K562 (cell line): ENCODE measurements around the gene LRRC43. TPM values are rescaled to one million over a fixed set of nuclear protein-coding genes. Genes with fewer than 3 reads are reported as not detected.

ENCODE experiments used
- ATAC-seq: fragments of 200-7000 bp; cut with Tn5 transposase; 3 replicates; pipeline ENCODE4 v1.9.1; 2020; ENCODE audit warnings: moderate library complexity
- BruUV-seq: library from RNA; stranded (reverse); fragments of 400-500 nt; replicated peaks from 2 replicates; lab custom pipeline; 2021; lab: Mats Ljungman, UMichigan
- CTCF ChIA-PET: fragments of 300-600 bp; formaldehyde crosslinking; extraction: SDS; loops from one replicate; lab custom pipeline; 2021; ENCODE audit warnings: low intra/inter-chr PET ratio; lab: Yijun Ruan, JAX
- POLR2A ChIA-PET: fragments of 300-600, 350-650 bp; sonication (Branson Sonifier 250); formaldehyde crosslinking; extraction: SDS; loops from one replicate; lab custom pipeline; 2021; ENCODE audit warnings: antibody characterized with exemption, inconsistent platforms; lab: Yijun Ruan, JAX
- DNase-seq, 4 experiments: peaks; one replicate each; pipeline versions ENCODE4 v3.0.0 to v3.0.0-alpha.2; 2011 to 2018; ENCODE audit warnings: low spot score in 3 of 4, mixed read lengths in 3 of 4; ENCODE audit errors: extremely low read depth in 1 of 4
- FAIRE-seq: peaks from 2 replicates; lab custom pipeline; 2011; peaks lifted over from hg19 to GRCh38; lab: Jason Lieb, UNC
- H2AFZ ChIP-seq: 2 replicates; pipeline ENCODE4 v1.6.0; 2011; ENCODE audit warnings: low read depth, low read length, control low read depth, inconsistent platforms
- H3K27ac ChIP-seq: fragments of 200-600 bp; 3 replicates; pipeline ENCODE4 v1.8.0; 2011; ENCODE audit warnings: low read depth, mild to moderate bottlenecking, control low read depth, inconsistent platforms, low read length, moderate library complexity, mixed read lengths; ENCODE audit errors: extremely low read depth
- H3K27me3 ChIP-seq, 2 experiments: fragments of 300-600 bp in 1 of 2; 2 replicates in 1 of 2; 3 replicates in 1 of 2; pipeline versions ENCODE4 v1.6.0 to v1.8.0; 2011; ENCODE audit warnings: inconsistent platforms in 2 of 2, low read length in 2 of 2, mild to moderate bottlenecking in 1 of 2, mixed read lengths in 1 of 2, moderate library complexity in 1 of 2; ENCODE audit not compliant: control insufficient read depth in 2 of 2, insufficient read depth in 2 of 2
- H3K36me3 ChIP-seq: fragments of 300-600 bp; 3 replicates; pipeline ENCODE4 v1.8.0; 2011; ENCODE audit warnings: mild to moderate bottlenecking, low read length, inconsistent platforms; ENCODE audit not compliant: control insufficient read depth, insufficient read depth
- H3K4me1 ChIP-seq, 2 experiments: fragments of 200-600 bp in 1 of 2; replicated peaks in 1 of 2; 2 replicates in 1 of 2; 3 replicates in 1 of 2; pipeline versions ENCODE4 v1.5.1 to v1.8.0; 2011; ENCODE audit warnings: inconsistent platforms in 2 of 2, low read length in 2 of 2, mild to moderate bottlenecking in 1 of 2, mixed read lengths in 1 of 2, moderate library complexity in 1 of 2; ENCODE audit not compliant: control insufficient read depth in 2 of 2, insufficient read depth in 2 of 2
- H3K4me2 ChIP-seq: 2 replicates; pipeline ENCODE4 v1.6.1; 2011; ENCODE audit warnings: low read length, control low read depth, inconsistent platforms, mixed read lengths; ENCODE audit not compliant: insufficient read depth
- H3K4me3 ChIP-seq: fragments of 200-600 bp; sonication (generic), shearing (Covaris generic); 2 replicates; pipeline ENCODE4 v1.5.1; 2016; ENCODE audit warnings: control low read depth, inconsistent platforms
- H3K79me2 ChIP-seq: fragments of 200-600 bp; 3 replicates; pipeline ENCODE4 v1.8.0; 2011; ENCODE audit warnings: low read length, inconsistent platforms; ENCODE audit not compliant: control insufficient read depth, insufficient read depth
- H3K9ac ChIP-seq, 2 experiments: 2 replicates each; pipeline versions ENCODE4 v1.6.0 to v1.6.1; 2011; ENCODE audit warnings: low read depth in 2 of 2, low read length in 2 of 2, control low read depth in 1 of 2, inconsistent platforms in 1 of 2, mild to moderate bottlenecking in 1 of 2, mixed read lengths in 1 of 2; ENCODE audit not compliant: insufficient read depth in 1 of 2
- H3K9me1 ChIP-seq: one replicate; pipeline ENCODE4 v1.6.0; 2011; ENCODE audit warnings: inconsistent platforms, mild to moderate bottlenecking, low read length, moderate library complexity; ENCODE audit not compliant: control insufficient read depth, insufficient read depth
- H3K9me3 ChIP-seq: replicated peaks from 2 replicates; pipeline ENCODE4 v1.5.1; 2011; ENCODE audit warnings: low read depth, low read length, inconsistent platforms; ENCODE audit not compliant: control insufficient read depth, insufficient read depth
- H4K20me1 ChIP-seq: replicated peaks from 2 replicates; pipeline ENCODE4 v1.6.1; 2011; ENCODE audit warnings: low read length, inconsistent platforms, mixed read lengths; ENCODE audit not compliant: control insufficient read depth, insufficient read depth
- ARID1B ChIP-seq: fragments of 450-650 bp; IDR thresholded peaks from 2 replicates; pipeline ENCODE4 v1.6.1; 2016; ENCODE audit warnings: antibody characterized with exemption, mild to moderate bottlenecking, inconsistent platforms
- ARID2 ChIP-seq: fragments of 450-650 bp; IDR thresholded peaks from 2 replicates; pipeline ENCODE4 v1.6.1; 2017; ENCODE audit warnings: antibody characterized with exemption, mild to moderate bottlenecking
- ARNT ChIP-seq, 2 experiments: fragments of 450-650 bp; IDR thresholded peaks; 2 replicates each; pipeline ENCODE4 v1.6.1; 2016; ENCODE audit warnings: mild to moderate bottlenecking in 1 of 2
- CBX3 ChIP-seq, 2 experiments: IDR thresholded peaks; 1 replicate in 1 of 2; 2 replicates in 1 of 2; pipeline ENCODE4 v1.6.1; 2012; ENCODE audit warnings: inconsistent platforms in 2 of 2, low read length in 2 of 2, borderline replicate concordance in 1 of 2, control low read depth in 1 of 2
- HNRNPUL1 ChIP-seq: fragments of 200-400 bp; formaldehyde crosslinking; IDR thresholded peaks from 2 replicates; pipeline ENCODE4 v1.6.1; 2017; ENCODE audit warnings: low read length
- HSF4 ChIP-seq: fragments of 250-450 bp; sonication (Bioruptor Pico); IDR thresholded peaks from 2 replicates; pipeline ENCODE4 v2.1.2; 2022; ENCODE audit warnings: mild to moderate bottlenecking, moderate library complexity, borderline replicate concordance
- KLF10 ChIP-seq: fragments of 250-450 bp; sonication (Bioruptor Pico); IDR thresholded peaks from 2 replicates; pipeline ENCODE4 v1.6.1; 2021; ENCODE audit warnings: matching md5 sums
- KLF13 ChIP-seq: fragments of 450-650 bp; IDR thresholded peaks from 2 replicates; pipeline ENCODE4 v1.6.1; 2016; ENCODE audit warnings: missing genetic modification characterization, low read depth, mild to moderate bottlenecking, missing compliant biosample characterization, moderate library complexity, borderline replicate concordance
- MAFF ChIP-seq: IDR thresholded peaks from 2 replicates; pipeline ENCODE4 v1.6.1; 2012; ENCODE audit warnings: low read length, improper control_type of control experiment
- MTA2 ChIP-seq: fragments of 450-650 bp; IDR thresholded peaks from 2 replicates; pipeline ENCODE4 v1.6.1; 2016; ENCODE audit warnings: low read depth
- PTBP1 ChIP-seq: fragments of 200-400 bp; formaldehyde crosslinking; IDR thresholded peaks from 2 replicates; pipeline ENCODE4 v1.6.1; 2017; ENCODE audit warnings: low read depth, low read length
- RBFOX2 ChIP-seq: fragments of 200-400 bp; formaldehyde crosslinking; IDR thresholded peaks from 2 replicates; pipeline ENCODE4 v1.6.1; 2017; ENCODE audit warnings: low read depth, mild to moderate bottlenecking, low read length, moderate library complexity
- SIN3A ChIP-seq, 2 experiments: fragments of 150-350 bp in 1 of 2; IDR thresholded peaks; 2 replicates each; pipeline ENCODE4 v1.6.1; 2011 to 2016; ENCODE audit warnings: borderline replicate concordance in 2 of 2, low read depth in 2 of 2, low read length in 2 of 2, mild to moderate bottlenecking in 2 of 2, moderate library complexity in 2 of 2; ENCODE audit not compliant: control insufficient read depth in 1 of 2
- SMARCC2 ChIP-seq: fragments of 450-650 bp; IDR thresholded peaks from 2 replicates; pipeline ENCODE4 v1.6.1; 2017; ENCODE audit warnings: antibody characterized with exemption, moderate library complexity, mild to moderate bottlenecking, low read depth
- TSC22D4 ChIP-seq: fragments of 450-650 bp; IDR thresholded peaks from 2 replicates; pipeline ENCODE4 v1.6.1; 2016; ENCODE audit warnings: missing genetic modification characterization, missing biosample characterization, control low read depth
- ZFX ChIP-seq: sonication (generic); formaldehyde crosslinking; IDR thresholded peaks from 2 replicates; pipeline ENCODE4 v1.8.0; 2022; ENCODE audit warnings: mild to moderate bottlenecking, missing genetic modification reagents, moderate library complexity
- ZNF184 ChIP-seq: sonication (generic); formaldehyde crosslinking; IDR thresholded peaks from 2 replicates; pipeline ENCODE4 v1.5.0; 2020; ENCODE audit warnings: missing genetic modification reagents
- ZNF518B ChIP-seq: fragments of 250-450 bp; sonication (Bioruptor Pico); IDR thresholded peaks from 2 replicates; pipeline ENCODE4 v1.5.0; 2021; ENCODE audit warnings: mild to moderate bottlenecking, moderate library complexity
- ZNF77 ChIP-seq: fragments of 250-450 bp; sonication (Bioruptor Pico); IDR thresholded peaks from 2 replicates; pipeline ENCODE4 v1.5.0; 2020
- WGBS: fragments of 100-300 bp; shearing (Covaris generic); methylation state at CpG from one replicate; pipeline ENCODE4 v1.1.6; 2016; ENCODE audit warnings: low coverage, mixed read lengths; ENCODE audit not compliant: insufficient coverage; ENCODE audit errors: missing lambda C conversion rate; 5-methylcytosine and 5-hydroxymethylcytosine counted together
- in situ Hi-C: fragments of 300-500 bp; cut with MboI; formaldehyde crosslinking; loops from 4 replicates; pipeline ENCODE4 v1.15.0; 2018; ENCODE audit warnings: inconsistent platforms, mixed read lengths
- intact Hi-C: fragments of 100-400 bp; cut with micrococcal nuclease; formaldehyde crosslinking; loops from 2 replicates; pipeline ENCODE4 v1.14.2; 2022
- polyA plus RNA-seq, 8 experiments: library from polyadenylated mRNA; depleted of rRNA in 4 of 8; stranded (reverse) in 5 of 8; unstranded in 3 of 8; fragments of >200 nt; fragmentation: Nextera tagmentation in 2 of 8; fragmentation: Illumina TruSeq in 1 of 8; extraction: Ambion mirVana in 2 of 8; extraction: Trizol in 1 of 8; gene quantifications; 2 replicates each; pipeline versions ENCODE4 v1.2.1 to v1.2.3, GENCODE V29; 2011 to 2014; ENCODE audit warnings: inconsistent platforms in 1 of 8, missing spikeins in 1 of 8
- total RNA-seq, 7 experiments: library from RNA; depleted of rRNA in 6 of 7; stranded (reverse); fragments of >200 nt in 6 of 7; fragmentation: Illumina TruSeq in 2 of 7; extraction: Trizol in 2 of 7; gene quantifications; 2 replicates each; pipeline versions ENCODE4 v1.2.1 to v1.2.3, GENCODE V29; 2011 to 2021; ENCODE audit warnings: low replicate concordance in 1 of 7

LRRC43 gene
- total and polyA plus RNA-seq, 9 of the 15 experiments (the other 6 are each of a cell fraction or from before 2014, with no cell fraction given), result 0.19 TPM; not detected in 8

GRCh38 chr12:122228092-122228491, 45.2 kb downstream of the LRRC43 start:
- H3K9me3 ChIP-seq, result no peaks in the 10 kb centered on the region
- peaks cover 26% of the 10 kb centered on the region for H3K79me2 ChIP-seq
- in situ Hi-C loops (no loop called here), intact Hi-C loops (loop anchor here (5.0 kb wide), 1 partner anchor 39 kb away; the partner anchor contains the start of gene VPS33A)
- no peak for DNase-seq
- H3K4me2 ChIP-seq, result no peak overlapping the region
- H3K27ac ChIP-seq, result no peak overlapping the region
- TF ChIP-seq SIN3A (IDR thresholded peaks at IDR 0.05; ENCODE audit: borderline replicate concordance in 2 of 2, control insufficient read depth in 1 of 2, low read depth in 2 of 2, low read length in 2 of 2), result no peak
- no peak for TF ChIP-seq HSF4 (CRISPR knock-in tag)
- no peak for TF ChIP-seq MAFF
- no peak for TF ChIP-seq ZFX
- TF ChIP-seq ARID1B, result no peak
- TF ChIP-seq ZNF77 (CRISPR knock-in tag), result no peak
- no peak for TF ChIP-seq TSC22D4 (tag)
- TF ChIP-seq ZNF184 (CRISPR knock-in tag), result no peak
- no peak for TF ChIP-seq MTA2
- TF ChIP-seq RBFOX2, result no peak
- TF ChIP-seq ARNT (IDR thresholded peaks at IDR 0.05), result no peak
- no peak for TF ChIP-seq HNRNPUL1
- no peak for TF ChIP-seq KLF10 (CRISPR knock-in tag)
- no peak for TF ChIP-seq SMARCC2
- TF ChIP-seq PTBP1, result no peak
- no peak for TF ChIP-seq CBX3 (IDR thresholded peaks at IDR 0.05; ENCODE audit: borderline replicate concordance in 1 of 2, low read length in 2 of 2)
- no peak for TF ChIP-seq KLF13
- TF ChIP-seq ZNF518B (CRISPR knock-in tag), result no peak
- no peak for TF ChIP-seq ARID2
- no peak for FAIRE-seq
- H3K36me3 ChIP-seq, result peaks cover 32% of the 10 kb centered on the region
- no peak overlapping the region for H2AFZ ChIP-seq
- H3K4me3 ChIP-seq, result no peak overlapping the region
- peaks cover 21 to 40% of the 10 kb centered on the region in 2 experiments for H3K4me1 ChIP-seq
- H3K27me3 ChIP-seq, result no peaks in the 10 kb centered on the region
- no peak for ATAC-seq
- POLR2A ChIA-PET, result no interaction called here
- no TSS peak for BruUV-seq
- no peak overlapping the region for H3K9ac ChIP-seq
- peaks cover 5% of the 10 kb centered on the region; the same call in 1 of the 2 replicates for H4K20me1 ChIP-seq
- WGBS, result 69% methylated on average over 5 of the region's 5 CpGs
- no peaks in the 10 kb centered on the region for H3K9me1 ChIP-seq
- CTCF ChIA-PET, result no interaction called here
